CD14-positive monocyte (primary cell): ENCODE measurements around the gene OR51E2. TPM values are rescaled to one million over a fixed set of nuclear protein-coding genes. Genes with fewer than 3 reads are reported as not detected.

ENCODE experiments used
- DNase-seq, 3 donors: peaks; one replicate each; pipeline ENCODE4 v3.0.0-alpha.2; 2011 to 2022
- H2AFZ ChIP-seq: 2 replicates; pipeline ENCODE4 v1.6.0; 2012; ENCODE audit warnings: mild to moderate bottlenecking, low read depth, low read length, inconsistent platforms; ENCODE audit not compliant: insufficient read depth, poor library complexity, severe bottlenecking
- H3K27ac ChIP-seq, 2 donors: 1 replicate in 1 of 2; 2 replicates in 1 of 2; pipeline ENCODE4 v1.5.1; 2012 to 2013; ENCODE audit warnings: low read length in 2 of 2, control low read depth in 1 of 2, inconsistent platforms in 1 of 2, low read depth in 1 of 2, mild to moderate bottlenecking in 1 of 2
- H3K27me3 ChIP-seq, 2 donors: one replicate each; pipeline versions ENCODE4 v1.6.0 to v1.6.1; 2011 to 2013; ENCODE audit warnings: low read length in 2 of 2; ENCODE audit not compliant: control insufficient read depth in 2 of 2, insufficient read depth in 2 of 2
- H3K36me3 ChIP-seq, 2 donors: replicated peaks in 1 of 2; 1 replicate in 1 of 2; 2 replicates in 1 of 2; pipeline versions ENCODE4 v1.5.1 to v1.6.1; 2012 to 2013; ENCODE audit warnings: low read length in 2 of 2, control low read depth in 1 of 2, inconsistent platforms in 1 of 2, mild to moderate bottlenecking in 1 of 2; ENCODE audit not compliant: insufficient read depth in 2 of 2, control insufficient read depth in 1 of 2
- H3K4me1 ChIP-seq, 2 donors: 1 replicate in 1 of 2; 2 replicates in 1 of 2; pipeline versions ENCODE4 v1.5.1 to v1.6.1; 2012 to 2013; ENCODE audit warnings: low read length in 2 of 2, control low read depth in 1 of 2, inconsistent platforms in 1 of 2, mild to moderate bottlenecking in 1 of 2, moderate library complexity in 1 of 2; ENCODE audit not compliant: insufficient read depth in 2 of 2, control insufficient read depth in 1 of 2
- H3K4me2 ChIP-seq: replicated peaks from 2 replicates; pipeline ENCODE3; 2012; ENCODE audit warnings: low read length, moderate library complexity, mild to moderate bottlenecking; ENCODE audit not compliant: poor library complexity, severe bottlenecking; ENCODE audit errors: extremely low read depth
- H3K4me3 ChIP-seq, 3 experiments: fragments of 200-600 bp in 1 of 3; sonication (generic) in 1 of 3; replicated peaks in 1 of 3; 1 replicate in 2 of 3; 2 replicates in 1 of 3; pipeline ENCODE4 v1.5.1; 2011 to 2013; ENCODE audit warnings: low read length in 3 of 3, mild to moderate bottlenecking in 3 of 3, control low read depth in 2 of 3, low read depth in 2 of 3, inconsistent platforms in 1 of 3, moderate library complexity in 1 of 3
- H3K79me2 ChIP-seq: 2 replicates; pipeline ENCODE4 v1.6.0; 2012; ENCODE audit warnings: mild to moderate bottlenecking, control low read depth, inconsistent platforms, low read length, moderate library complexity; ENCODE audit not compliant: insufficient read depth
- H3K9ac ChIP-seq: 2 replicates; pipeline ENCODE4 v1.6.0; 2017; ENCODE audit warnings: low read length, mild to moderate bottlenecking; ENCODE audit not compliant: insufficient read depth, poor library complexity, severe bottlenecking
- H3K9me3 ChIP-seq, 2 donors: replicated peaks in 1 of 2; 1 replicate in 1 of 2; 2 replicates in 1 of 2; pipeline versions ENCODE4 v1.5.1 to v1.6.1; 2012 to 2013; ENCODE audit warnings: low read length in 2 of 2, control low read depth in 1 of 2; ENCODE audit not compliant: control insufficient read depth in 1 of 2, insufficient read depth in 1 of 2
- H4K20me1 ChIP-seq: 2 replicates; pipeline ENCODE4 v1.6.0; 2012; ENCODE audit warnings: mild to moderate bottlenecking, low read length, control low read depth, moderate library complexity; ENCODE audit not compliant: insufficient read depth
- H3K27ac Mint-ChIP-seq, 7 donors: one replicate each; pipeline ENCODE4 v1.8.0; 2020; ENCODE audit warnings: mild to moderate bottlenecking in 7 of 7, mixed read lengths in 7 of 7, moderate library complexity in 6 of 7, inconsistent platforms in 2 of 7
- H3K27me3 Mint-ChIP-seq, 3 donors: one replicate each; pipeline ENCODE4 v1.8.0; 2021 to 2022; ENCODE audit warnings: low read depth in 3 of 3, mild to moderate bottlenecking in 3 of 3, mixed read lengths in 3 of 3, moderate library complexity in 3 of 3, inconsistent platforms in 1 of 3
- H3K36me3 Mint-ChIP-seq, 2 donors: one replicate each; pipeline ENCODE4 v1.8.0; 2020; ENCODE audit warnings: mixed read lengths in 2 of 2, inconsistent platforms in 1 of 2, mild to moderate bottlenecking in 1 of 2
- H3K4me1 Mint-ChIP-seq: one replicate; pipeline ENCODE4 v1.8.0; 2020; ENCODE audit warnings: mild to moderate bottlenecking, mixed read lengths
- H3K4me3 Mint-ChIP-seq, 2 donors: one replicate each; pipeline ENCODE4 v1.8.0; 2020; ENCODE audit warnings: mild to moderate bottlenecking in 2 of 2, mixed read lengths in 2 of 2, moderate library complexity in 1 of 2
- H3K9me3 Mint-ChIP-seq, 7 donors: one replicate each; pipeline ENCODE4 v1.8.0; 2020 to 2022; ENCODE audit warnings: mixed read lengths in 7 of 7, mild to moderate bottlenecking in 6 of 7, moderate library complexity in 6 of 7, inconsistent platforms in 2 of 7
- WGBS: methylation state at CpG from one replicate; pipeline ENCODE4 v1.1.5; 2013; ENCODE audit warnings: missing lambda C conversion rate; ENCODE audit not compliant: insufficient coverage; 5-methylcytosine and 5-hydroxymethylcytosine counted together
- intact Hi-C, 2 donors: fragments of 100-400 bp; cut with micrococcal nuclease; formaldehyde crosslinking; loops; one replicate each; pipeline versions ENCODE4 v1.15.0 to v1.15.1; 2023
- polyA plus RNA-seq, 3 donors: library from polyadenylated mRNA; depleted of rRNA in 1 of 3; unstranded in 2 of 3; stranded (reverse) in 1 of 3; fragments of 300-500 nt in 2 of 3; fragments of >200 nt in 1 of 3; fragmentation: Illumina TruSeq in 2 of 3; gene quantifications; 1 replicate in 2 of 3; 2 replicates in 1 of 3; pipeline ENCODE4 v1.2.3, GENCODE V29; 2012 to 2021
- TF ChIP-seq, protein P1 (sequence below): fragments of 200-600 bp; IDR thresholded peaks from one replicate; pipeline ENCODE4 v1.8.0; 2022; ENCODE audit warnings: antibody characterized with exemption, mild to moderate bottlenecking

Gene OR51E2
- polyA plus RNA-seq, 3 donors, result not detected

DNA sequence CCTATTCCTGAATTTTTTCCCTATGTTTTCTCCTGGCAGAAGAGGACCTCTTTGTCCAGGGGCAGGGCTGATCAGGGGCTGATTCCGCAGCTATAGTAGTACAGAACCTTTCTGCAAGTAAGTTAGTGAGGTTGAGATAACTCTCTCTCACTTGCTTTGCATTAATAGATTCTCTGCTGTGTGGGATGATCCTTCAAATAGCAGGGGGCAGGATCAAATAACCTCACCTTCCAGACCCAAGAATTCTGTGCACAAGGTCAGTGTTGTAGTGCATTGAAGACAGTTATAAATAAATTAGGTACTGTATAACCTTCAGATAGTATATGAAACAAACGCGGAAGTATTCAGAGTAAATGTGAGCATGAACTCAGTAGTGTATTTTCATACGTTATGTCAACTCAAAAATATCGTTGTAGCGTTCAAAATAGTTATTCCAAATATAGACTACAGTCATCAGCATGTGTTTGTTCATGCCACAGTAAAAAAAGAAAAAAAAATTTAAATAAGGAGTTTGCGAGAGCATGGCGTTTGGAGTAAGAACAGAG lies 7.2 kb upstream of the OR51E2 start:
- H3K4me3 Mint-ChIP-seq, result no peak overlapping the region
- DNase-seq, result no peak
- Histone ChIP-seq H4K20me1 (no peaks in the 10 kb centered on the region), H3K4me2 (no peak overlapping the region), H2AFZ (no peak overlapping the region), H3K4me3 (no peak overlapping the region), H3K36me3 (no peaks in the 10 kb centered on the region), H3K79me2 (no peaks in the 10 kb centered on the region), H3K9ac (no peak overlapping the region), H3K4me1 (no peaks in the 10 kb centered on the region), H3K9me3 (no peaks in the 10 kb centered on the region), H3K27me3 (peaks cover 2% of the 10 kb centered on the region in 2 donors), H3K27ac (no peak overlapping the region)
- H3K9me3 Mint-ChIP-seq, result no peaks in the 10 kb centered on the region
- H3K36me3 Mint-ChIP-seq, result no peaks in the 10 kb centered on the region
- H3K4me1 Mint-ChIP-seq, result no peaks in the 10 kb centered on the region
- H3K27ac Mint-ChIP-seq, result no peak overlapping the region
- TF ChIP-seq, protein P1, sequence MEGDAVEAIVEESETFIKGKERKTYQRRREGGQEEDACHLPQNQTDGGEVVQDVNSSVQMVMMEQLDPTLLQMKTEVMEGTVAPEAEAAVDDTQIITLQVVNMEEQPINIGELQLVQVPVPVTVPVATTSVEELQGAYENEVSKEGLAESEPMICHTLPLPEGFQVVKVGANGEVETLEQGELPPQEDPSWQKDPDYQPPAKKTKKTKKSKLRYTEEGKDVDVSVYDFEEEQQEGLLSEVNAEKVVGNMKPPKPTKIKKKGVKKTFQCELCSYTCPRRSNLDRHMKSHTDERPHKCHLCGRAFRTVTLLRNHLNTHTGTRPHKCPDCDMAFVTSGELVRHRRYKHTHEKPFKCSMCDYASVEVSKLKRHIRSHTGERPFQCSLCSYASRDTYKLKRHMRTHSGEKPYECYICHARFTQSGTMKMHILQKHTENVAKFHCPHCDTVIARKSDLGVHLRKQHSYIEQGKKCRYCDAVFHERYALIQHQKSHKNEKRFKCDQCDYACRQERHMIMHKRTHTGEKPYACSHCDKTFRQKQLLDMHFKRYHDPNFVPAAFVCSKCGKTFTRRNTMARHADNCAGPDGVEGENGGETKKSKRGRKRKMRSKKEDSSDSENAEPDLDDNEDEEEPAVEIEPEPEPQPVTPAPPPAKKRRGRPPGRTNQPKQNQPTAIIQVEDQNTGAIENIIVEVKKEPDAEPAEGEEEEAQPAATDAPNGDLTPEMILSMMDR, result no peak
- WGBS, result no CpG with 5 or more reads among the region's 8 CpGs
- H3K27me3 Mint-ChIP-seq, result peaks cover 0 to 6% (median 0%) of the 10 kb centered on the region in 3 donors
- intact Hi-C loops, result no loop called here

GRCh38 chr11:4704054-4704789 lies 6.6 kb upstream of the OR51E2 start, which contains the start of gene MMP26:
Gene MMP26 (plus strand): TSS chr11:4704784.
- Histone ChIP-seq H3K4me3 (no peak within 1 kb of the TSS), H3K27ac (no peak within 1 kb of the TSS), H3K79me2 (no peaks in the 10 kb centered on the region), H3K4me2 (no peak within 1 kb of the TSS), H3K9ac (no peak within 1 kb of the TSS), H2AFZ (no peak within 1 kb of the TSS), H4K20me1 (no peaks in the 10 kb centered on the region), H3K27me3 (peaks cover 2% of the 10 kb centered on the region in 2 donors), H3K9me3 (no peaks in the 10 kb centered on the region), H3K36me3 (no peaks in the 10 kb centered on the region), H3K4me1 (no peaks in the 10 kb centered on the region)
- Mint-ChIP-seq H3K4me3 (no peak within 1 kb of the TSS), H3K27me3 (peaks cover 0 to 4% (median 0%) of the 10 kb centered on the region in 3 donors), H3K9me3 (no peaks in the 10 kb centered on the region), H3K4me1 (no peaks in the 10 kb centered on the region), H3K36me3 (no peaks in the 10 kb centered on the region), H3K27ac (no peak within 1 kb of the TSS)
- DNase-seq, result no peak
- intact Hi-C loops, result no loop called here
- TF ChIP-seq, protein P1, result no peak
- WGBS, result no CpG with 5 or more reads among the region's 5 CpGs
